Fibroblast of the conjunctiva (primary cell): ENCODE results near the gene SP110.
"Not testable (repeated sequence)": the region's sequence is repeated elsewhere in the genome, so short reads cannot be mapped to it uniquely, and the experiment has no call there.

ENCODE experiments used
- DNase-seq: peaks from one replicate; pipeline ENCODE4 v3.0.0-alpha.2; 2010; ENCODE audit warnings: low read depth

Gene SP110

DNA sequence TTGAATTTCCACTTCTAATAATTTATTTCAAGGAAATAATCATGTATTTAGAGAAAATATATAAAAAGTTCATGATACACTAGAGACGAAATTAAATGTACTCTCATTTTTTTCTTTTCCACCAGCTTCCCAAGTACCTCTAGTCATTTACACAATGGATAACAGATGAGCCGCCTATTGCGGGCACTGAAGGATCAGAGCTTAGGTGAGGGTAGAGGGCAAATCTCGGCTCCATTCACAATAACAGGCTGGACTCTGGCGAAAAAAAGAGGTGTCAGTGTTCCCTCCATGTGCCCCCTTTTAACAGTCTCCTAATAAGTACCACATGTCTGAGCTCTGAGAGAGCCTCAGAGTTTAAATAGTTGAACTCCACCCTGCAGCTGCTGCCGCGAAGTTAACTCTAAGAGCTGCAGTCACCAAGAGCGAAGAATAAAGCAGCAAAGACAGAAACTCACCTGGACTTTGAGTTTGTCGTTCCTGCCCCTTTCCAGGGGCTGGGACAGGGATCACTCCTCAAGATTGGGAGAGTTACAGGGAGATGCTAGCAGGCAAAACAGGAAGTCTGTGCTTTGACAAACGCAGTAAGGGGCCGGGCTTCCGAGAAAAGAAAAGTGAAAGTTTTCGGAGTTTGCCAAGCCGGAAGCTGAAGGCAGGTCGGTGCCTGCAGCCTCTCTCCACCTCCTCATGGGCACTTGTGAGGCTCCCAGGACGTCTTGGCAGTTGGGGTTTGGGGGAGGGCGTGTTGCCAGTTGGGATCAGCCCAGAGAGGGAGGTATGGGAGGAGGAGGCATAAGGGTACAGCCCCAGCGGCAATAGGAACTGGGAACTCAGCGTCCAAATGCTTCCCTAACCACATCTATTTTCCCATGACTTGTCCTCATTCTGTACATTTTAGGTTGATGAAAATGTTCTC, at the start of gene SP110:
TSS of gene SP110 (minus strand) at position 566 of the 913 bp plus-strand sequence. CDS start 3,057 bp downstream, outside the sequence.
- peak; percentile 87 for DNase-seq

DNA sequence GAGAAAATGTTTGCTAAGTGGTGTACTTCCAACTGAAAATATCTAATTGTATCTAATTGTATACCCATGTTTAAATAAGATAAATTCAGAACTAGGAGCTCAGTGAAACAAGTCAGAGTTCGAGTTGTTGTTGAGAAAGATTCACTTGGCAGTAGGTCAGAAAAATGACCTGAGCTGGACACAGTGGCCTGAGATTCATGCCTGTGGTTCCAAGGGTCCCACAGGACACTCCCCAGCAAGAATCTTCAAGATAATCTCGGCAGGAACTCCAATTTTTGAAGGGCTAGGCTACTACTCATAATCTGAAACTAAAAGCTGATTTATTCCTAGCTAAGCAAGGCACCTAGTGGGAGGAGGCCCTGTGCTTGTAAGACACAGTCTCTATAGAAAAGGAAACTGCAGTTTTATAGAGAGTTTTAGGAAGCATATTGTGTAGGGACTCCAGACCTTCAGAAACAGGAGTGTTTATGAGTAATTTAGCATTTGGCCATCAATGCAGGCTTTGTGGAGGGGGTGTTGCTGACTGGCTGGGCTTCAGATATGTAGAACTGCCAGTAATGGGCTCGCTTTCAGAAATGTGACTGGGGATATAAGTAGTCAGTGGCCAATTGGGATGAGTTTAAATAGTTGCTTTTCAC, 48.9 kb upstream of the SP110 start:
- no peak for DNase-seq

DNA sequence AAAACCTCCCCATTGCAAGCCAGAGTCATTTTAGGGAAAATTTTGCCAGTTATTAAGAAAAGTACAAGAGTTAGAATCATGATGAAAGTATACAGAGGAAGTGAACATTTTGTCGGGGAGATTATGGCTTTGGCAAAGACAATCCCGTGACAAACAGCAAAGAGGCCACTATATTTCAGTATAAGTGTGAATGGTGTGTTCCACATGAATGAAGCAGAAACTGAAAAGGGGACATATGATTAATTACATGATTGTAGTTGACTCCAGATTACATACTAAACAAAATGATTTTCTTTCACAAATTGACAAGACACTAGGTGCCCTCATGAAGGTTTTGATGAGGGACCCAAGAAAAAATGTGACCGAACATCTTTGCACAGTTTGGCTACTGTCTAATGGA, 47.8 kb upstream of the SP110 start:
- DNase-seq = no peak

DNA sequence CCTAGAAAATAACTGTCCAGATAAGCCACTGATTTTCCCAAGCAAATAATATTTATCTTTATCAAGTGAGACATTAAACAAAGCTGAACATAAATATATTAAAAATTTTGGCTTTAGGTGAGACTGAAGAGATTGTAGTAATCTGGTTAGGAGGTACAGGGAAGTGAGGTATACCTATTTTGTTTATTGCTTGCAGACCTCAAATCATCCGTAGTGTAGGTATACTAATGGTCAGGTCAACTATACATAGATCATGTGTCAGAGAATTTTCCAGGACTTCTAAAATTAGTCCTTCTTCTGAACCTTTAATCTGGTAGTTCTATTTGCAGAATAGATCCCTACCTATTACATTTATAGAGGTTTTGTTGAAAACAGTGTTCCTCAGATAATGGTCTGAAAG, 47.3 kb upstream of the SP110 start:
- no peak for DNase-seq

DNA sequence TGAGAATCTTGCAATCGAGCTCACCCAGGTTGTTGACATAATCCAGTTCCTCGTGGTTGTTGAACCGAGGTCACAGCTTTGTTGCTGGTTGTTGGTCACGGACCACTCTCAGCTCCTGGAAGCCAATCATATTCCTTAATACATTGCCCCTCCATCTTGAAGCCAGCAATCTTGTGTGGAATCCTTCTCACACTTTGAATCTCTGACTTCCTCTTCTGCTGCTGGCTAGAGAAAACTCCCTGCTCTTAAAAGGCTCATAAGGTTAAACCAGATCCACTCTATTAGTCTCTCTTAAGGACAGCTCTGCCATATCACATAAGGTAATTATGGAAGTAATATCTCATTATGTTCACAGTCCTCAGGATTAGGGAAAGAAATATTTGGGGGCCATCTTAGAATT, 46.9 kb upstream of the SP110 start:
- no peak for DNase-seq

DNA sequence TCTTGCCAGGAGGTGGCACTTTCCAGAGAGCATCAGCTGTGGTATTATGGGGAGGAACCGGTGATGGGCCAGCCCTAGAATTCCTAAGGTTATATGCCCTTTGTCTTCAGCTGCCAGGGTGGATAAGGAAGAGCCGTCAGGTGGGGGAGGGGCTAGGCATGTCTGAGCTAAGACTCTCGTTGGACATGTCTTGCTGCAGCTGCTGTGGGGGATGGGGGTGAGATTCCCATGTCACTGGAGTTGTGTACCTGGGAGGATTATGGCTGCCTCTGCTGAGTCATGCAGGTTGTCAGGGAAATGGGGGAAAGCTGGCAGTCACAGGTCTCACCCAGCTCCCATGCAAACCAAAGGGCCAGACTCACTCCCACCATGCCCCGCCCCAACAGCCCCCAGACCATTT, 45.2 kb upstream of the SP110 start:
- not testable (repeated sequence) for DNase-seq

DNA sequence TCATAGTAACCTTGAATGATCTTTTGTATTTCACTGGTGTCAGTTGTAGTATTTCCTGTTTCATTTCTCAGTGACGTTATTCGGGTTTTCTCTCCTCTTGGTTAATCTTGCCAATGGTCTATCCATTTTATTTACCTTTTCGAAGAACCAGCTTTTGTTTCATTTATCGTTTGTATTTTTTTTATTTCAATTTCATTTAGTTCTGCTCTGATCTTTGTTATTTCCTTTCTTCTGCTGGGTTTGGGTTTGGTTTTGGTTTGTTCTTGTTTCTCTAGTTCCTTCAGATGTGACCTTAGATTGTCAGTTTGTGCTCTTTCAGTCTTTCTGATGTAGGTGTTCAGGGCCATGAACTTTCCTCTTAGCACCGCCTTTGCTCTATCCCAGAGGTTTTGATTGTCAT, 42.5 kb upstream of the SP110 start:
- no peak for DNase-seq

DNA sequence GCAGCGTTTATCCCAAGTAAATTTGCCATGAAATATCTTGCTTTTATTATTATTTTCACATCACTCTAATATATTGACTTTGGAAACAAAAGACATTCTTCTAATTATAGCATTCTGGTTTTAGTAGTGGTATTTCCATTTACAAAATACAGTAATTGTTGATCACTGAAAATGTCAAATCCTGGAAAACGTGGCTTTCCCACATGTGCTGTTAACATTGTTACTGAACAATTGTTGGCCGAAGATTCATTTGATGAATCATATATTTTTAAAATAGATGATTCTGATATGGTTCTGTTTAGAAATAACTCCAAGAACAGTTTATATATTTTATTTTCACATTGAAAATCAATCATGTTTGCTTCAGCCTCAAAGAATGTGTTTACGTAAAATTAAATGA, 38.7 kb upstream of the SP110 start:
- no peak for DNase-seq

DNA sequence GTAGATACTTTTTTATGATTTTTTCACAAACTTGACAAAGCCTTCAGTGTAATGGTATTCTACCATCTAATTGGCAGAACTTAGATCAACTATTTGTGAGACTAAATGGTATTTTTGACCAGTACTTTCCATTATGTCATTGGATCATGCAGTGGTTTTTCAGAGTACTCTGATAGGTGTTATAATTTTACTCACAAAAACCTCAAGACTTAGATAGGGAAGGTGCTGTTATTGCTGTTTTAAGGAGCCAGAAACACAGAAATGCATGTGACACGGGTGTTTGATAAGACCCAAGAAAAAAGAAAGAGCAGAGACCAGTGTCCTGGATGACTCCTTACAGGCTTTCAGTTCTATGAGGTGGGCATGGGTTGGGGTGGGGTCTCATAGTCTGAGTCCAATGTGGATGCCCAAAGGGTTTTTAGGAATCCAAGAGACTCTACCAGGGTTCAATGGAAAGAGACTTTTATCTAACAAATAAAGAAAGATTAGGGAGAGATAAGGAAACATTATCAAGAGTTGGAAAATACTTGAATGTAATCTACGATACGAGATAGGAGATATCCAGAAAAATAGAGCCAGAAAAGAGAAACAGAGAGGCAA, 37.0 kb upstream of the SP110 start:
- no peak for DNase-seq

DNA sequence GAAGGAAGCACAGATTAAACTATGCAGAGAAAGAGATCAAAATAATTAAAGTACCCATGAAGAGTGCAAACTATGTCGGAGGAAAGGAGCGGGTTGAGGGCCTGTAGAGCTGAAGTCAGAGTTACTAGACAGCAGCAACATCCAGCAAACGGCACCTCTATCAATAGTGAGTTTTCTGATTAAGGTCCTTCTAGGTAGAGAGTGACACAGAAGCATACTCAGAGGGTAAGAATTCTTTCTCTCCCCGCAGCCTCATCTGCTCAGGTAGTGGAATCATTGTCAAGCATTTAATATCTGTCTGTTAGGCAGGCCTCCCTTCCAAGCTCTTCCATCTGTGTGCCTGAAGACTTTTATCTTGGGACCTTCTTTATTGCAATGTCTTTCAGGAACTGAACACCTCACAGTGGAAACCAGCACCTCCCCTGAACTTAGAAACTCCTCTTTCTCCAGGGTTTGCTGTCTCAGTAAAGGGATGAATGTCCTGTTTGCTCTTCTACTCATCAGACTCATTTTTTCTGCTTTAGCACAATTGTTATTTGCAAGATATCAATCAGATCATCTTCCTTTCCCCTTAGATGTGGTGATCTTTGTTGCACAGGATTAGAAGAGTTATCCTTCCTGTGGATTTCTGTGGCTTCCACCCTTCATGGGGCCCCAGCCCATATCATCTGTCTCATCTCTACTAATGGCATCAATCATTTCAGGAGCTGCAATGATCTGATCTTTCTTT, 34.5 kb upstream of the SP110 start:
- DNase-seq = no peak

DNA sequence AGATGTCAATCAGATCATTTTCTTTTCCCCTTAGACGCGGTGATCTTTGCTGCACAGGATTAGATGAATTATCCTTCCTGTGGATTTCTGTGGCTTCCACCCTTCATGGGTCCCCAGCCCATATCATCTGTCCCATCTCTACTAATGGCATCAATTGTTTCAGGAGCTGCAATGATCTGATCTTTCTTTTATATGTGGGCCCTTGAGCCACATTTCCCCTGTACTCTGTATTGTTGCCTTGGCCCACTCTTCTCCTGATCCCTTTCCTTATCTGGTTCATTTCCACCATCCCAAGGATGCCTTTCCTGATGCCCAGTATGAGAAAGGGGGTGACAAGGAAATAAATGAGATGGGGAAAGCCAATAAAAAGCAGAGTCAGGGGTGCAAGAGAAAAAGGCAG, 30.4 kb upstream of the SP110 start:
- DNase-seq = no peak

DNA sequence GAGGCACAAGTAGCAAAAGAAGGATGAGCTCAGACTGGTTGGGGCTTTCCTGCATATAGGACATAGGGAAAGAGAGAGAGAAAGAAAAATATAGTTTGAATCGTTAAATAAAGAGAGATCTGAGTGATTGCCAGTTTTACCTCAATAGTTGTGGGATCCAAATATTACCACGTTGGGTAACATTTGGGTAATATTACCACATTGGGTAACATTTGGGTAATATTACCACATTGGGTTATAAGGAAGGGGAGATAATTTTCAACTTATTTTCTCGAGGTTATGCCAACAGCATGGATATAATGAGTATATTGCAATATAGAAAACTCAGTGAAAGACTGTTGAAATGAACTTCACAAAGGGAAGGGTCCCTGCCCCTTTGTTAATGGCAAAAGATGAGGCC, 26.4 kb upstream of the SP110 start:
- DNase-seq = no peak

DNA sequence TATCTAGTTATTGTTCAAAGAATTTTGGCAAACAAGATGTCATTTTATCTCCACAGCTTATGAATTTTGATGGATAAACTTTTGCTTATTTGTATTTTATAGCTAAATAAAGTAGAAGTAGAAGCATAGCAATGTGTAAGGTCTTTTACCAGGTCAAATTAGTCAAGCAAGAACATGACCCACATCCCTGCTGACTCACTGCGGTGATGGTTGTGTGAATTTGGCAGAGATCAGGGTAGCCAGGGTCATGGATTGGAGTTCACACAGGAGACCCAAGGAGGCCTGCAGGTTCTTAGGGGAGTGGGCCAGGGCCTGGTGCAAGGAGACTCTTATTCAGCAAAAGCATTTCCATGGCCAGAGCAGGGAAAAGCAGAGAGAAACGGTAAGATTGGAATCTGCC, 24.4 kb upstream of the SP110 start:
- DNase-seq = no peak

DNA sequence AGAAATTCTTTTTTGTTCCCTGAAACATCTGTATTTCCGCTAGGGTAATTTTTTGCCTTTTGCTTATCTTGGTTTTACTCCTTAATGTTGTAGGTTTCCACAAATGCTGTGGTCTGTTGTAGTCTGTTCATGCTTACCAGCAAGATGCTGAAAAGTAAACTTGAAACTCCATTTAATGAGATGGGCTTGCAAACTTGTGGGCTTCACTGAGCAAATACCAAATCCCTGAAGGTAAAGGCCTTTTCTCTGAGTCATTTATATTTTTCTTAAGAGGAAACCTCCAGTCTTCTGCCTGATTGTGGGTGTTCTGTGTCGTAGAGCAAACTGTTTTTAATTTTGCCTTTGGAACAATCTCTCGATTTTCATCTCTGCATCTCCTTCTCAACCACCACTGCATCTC, 15.1 kb upstream of the SP110 start:
- DNase-seq = no peak

DNA sequence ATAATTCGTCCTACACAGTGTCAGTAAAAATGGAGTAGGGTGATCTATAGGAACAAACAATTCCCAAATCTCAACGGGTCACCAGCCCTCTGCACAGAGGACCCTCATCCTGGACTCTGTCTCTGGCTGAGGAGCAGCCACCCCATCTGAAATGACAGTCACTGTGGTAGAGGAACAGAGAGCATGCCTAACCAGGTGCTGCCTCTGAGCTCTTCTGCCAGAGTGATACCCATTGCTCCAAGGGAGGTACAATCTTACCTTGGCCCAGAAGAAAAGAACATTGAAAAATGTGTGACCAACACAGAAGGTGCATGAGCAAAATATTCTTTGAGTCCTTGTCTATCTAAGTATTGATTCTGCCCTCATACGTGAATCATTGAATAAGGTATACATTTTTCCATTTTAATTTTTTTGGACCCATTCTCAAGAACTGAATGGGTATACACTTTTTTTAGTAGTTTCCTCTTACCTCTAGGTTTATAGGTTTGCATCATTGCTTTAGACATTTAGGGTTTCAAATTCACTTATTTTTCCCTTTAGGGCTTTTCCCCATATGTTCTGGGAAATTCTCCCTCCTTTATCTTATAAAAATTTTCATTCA, 14.4 kb upstream of the SP110 start:
- DNase-seq = no peak

DNA sequence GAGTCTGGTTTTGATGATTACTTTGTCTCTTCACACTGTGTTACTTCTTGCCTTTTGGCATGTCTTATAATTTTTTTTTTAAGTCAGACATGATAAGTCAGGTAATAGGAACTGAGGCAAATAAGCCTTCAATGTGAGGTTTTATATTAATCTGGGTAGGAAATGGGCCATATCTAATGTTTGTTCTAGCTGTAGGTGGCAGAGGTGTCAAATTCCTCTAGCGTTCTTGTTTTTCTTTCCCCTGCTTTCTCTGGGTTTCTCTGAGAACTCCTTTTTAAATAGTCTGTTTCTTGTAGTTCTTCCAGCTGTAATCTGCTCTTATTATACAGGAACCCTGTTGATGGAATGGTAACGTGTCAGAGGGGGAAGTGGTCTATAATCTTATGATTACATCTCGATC, 11.5 kb upstream of the SP110 start:
- no peak for DNase-seq

DNA sequence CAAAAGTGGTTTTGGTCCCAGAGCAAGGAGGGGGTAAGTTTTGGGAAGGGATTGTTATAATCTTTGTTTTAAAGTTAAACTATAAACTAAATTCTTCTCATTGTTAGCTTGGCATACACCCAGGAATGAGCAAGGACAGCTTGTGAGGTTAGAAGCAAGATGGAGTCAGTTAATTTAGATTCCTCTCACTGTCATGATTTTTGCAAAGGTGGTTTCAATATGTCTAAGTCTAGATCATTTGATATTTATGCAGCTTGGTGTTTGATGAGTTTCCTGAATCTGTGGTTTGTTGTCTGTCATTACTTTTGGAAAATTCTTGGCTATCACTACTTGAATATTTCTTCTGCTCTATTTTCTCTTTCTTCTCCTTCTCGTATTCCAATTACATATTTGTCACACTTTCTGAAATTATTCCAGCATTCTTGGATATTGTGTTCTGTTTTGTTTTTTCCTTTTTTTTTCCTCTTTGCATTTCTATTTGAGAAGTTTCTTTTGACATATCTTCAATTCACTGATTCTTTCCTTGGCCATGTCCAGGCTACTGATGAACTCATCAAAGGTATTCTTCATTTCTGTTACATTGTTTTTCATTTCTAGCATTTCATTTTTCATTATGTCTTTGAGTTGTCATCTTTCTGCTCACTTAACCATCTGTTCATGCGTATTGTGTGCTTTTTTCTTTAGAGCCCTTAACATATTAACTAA, 10.9 kb upstream of the SP110 start:
- DNase-seq = no peak

DNA sequence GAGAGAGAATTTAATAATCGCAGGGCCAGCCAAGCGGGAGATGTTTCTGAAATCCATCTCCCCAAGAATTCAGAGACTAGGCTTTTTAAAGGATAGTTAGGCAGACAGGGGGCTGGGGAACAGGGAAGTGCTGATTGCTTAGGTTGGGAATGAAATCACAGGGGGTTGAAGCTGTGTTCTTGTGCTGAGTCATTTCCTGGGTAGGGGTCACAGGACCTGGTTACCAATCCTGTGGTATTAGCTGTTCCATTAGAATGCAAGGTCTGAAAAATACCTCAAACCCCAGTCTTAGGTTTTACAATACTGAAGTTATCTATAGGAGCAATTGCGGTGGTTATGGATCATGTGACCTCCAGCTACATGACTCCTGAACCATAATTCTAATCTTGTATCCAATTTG, 10.3 kb upstream of the SP110 start:
- peak; percentile 6 for DNase-seq

DNA sequence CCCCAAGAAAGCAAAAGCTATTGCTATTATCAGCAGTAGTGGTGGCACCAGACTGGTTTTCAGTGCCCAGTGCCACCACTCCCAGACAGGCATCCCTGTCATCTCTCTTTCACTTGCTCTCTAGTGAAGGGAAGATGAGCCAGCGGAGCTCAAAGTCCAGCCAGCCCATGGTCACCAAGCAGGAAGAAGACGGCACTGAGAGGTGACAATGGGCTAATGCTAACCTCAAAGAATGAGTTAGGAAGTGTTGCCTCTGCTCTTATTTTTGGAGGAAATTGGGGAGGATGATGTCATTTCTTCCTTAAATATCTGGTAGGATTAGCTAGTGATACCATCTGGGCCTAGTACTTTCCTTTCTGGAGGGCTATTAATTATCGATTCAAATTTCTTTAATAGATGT, 7.4 kb upstream of the SP110 start:
- DNase-seq = no peak

DNA sequence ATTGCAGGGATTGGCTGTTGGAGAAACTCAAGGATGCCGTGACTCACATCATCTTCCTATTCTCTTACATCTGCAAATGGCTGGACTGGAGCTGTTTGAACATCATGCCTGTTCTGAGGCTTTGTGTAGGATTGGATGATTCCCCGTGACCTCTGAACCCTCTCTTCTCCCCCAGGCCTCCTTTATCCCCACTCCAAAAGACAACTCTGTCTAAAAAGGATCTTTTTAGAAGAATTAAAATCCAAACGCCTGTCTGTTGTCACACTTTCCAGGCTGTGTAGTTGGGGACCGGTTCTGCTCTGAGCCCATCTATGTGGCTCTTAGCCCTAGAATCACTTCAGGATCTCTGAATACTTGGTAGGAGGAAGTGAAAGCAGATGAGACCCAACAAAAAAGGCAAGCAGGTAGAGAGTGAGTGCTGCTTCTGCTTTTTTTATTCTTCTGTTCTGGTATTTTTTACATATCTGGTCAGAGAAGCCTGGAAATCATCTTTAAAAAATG, 6.3 kb upstream of the SP110 start:
- DNase-seq = no peak

DNA sequence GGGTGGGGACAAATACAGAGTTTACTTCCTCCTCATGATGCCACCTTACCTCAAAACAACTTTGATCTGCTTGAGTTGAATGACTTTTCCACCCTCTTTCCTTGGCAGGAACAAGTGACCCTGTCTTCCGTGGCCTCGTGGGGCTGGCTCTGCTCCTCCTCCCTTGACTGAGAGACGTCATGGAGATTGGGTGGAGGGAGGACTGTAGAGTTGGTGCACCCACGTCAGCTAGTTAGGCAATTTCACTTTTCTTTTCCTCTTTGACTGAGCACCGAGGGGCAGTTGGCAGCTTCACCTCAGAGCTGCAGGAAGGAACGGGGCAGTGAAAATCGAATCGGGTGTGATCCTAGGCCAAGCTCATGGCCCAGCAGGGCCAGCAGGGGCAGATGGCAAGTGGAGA, 5.7 kb upstream of the SP110 start, which contains the start of gene SP140:
TSS of gene SP140 (plus strand) at position 251 of the 400 bp plus-strand sequence. CDS start at position 360, 109 bp downstream.
- DNase-seq = no peak
